Trophoblast cell (in vitro differentiated cells and primary cell): ENCODE data around the gene IL10RA.

ENCODE experiments used
- DNase-seq, 2 donors: peaks; one replicate each; pipeline ENCODE4 v3.0.0-alpha.2; 2016
- H2AFZ ChIP-seq: 2 replicates; pipeline ENCODE4 v1.6.1; 2013; ENCODE audit warnings: low read length, moderate library complexity, mild to moderate bottlenecking; ENCODE audit not compliant: insufficient read depth, poor library complexity
- H2AK5ac ChIP-seq: 2 replicates; pipeline ENCODE4 v1.6.1; 2013; ENCODE audit warnings: mild to moderate bottlenecking, low read length
- H2BK120ac ChIP-seq: 2 replicates; pipeline ENCODE4 v1.6.1; 2013; ENCODE audit warnings: low read length, mild to moderate bottlenecking, moderate library complexity; ENCODE audit not compliant: insufficient read depth, poor library complexity
- H2BK12ac ChIP-seq: 2 replicates; pipeline ENCODE4 v1.6.1; 2013; ENCODE audit warnings: mild to moderate bottlenecking, low read length, moderate library complexity
- H2BK5ac ChIP-seq: 2 replicates; pipeline ENCODE4 v1.6.1; 2013; ENCODE audit warnings: low read length, low read depth, moderate library complexity, mild to moderate bottlenecking; ENCODE audit not compliant: poor library complexity
- H3K14ac ChIP-seq: 2 replicates; pipeline ENCODE4 v1.6.1; 2013; ENCODE audit warnings: mild to moderate bottlenecking, low read length
- H3K18ac ChIP-seq: 2 replicates; pipeline ENCODE4 v1.6.1; 2013; ENCODE audit warnings: mild to moderate bottlenecking, low read length
- H3K23ac ChIP-seq: 2 replicates; pipeline ENCODE4 v1.6.1; 2013; ENCODE audit warnings: low read length
- H3K27ac ChIP-seq: 2 replicates; pipeline ENCODE4 v1.5.1; 2013; ENCODE audit warnings: low read depth, mild to moderate bottlenecking, inconsistent platforms, low read length, moderate library complexity
- H3K27me3 ChIP-seq: 2 replicates; pipeline ENCODE4 v1.6.1; 2013; ENCODE audit warnings: inconsistent platforms, mild to moderate bottlenecking, low read length, moderate library complexity; ENCODE audit not compliant: insufficient read depth
- H3K36me3 ChIP-seq, 2 experiments: 1 replicate in 1 of 2; 2 replicates in 1 of 2; pipeline ENCODE4 v1.6.1; 2013; ENCODE audit warnings: low read length in 2 of 2, mild to moderate bottlenecking in 2 of 2, moderate library complexity in 1 of 2; ENCODE audit not compliant: insufficient read depth in 2 of 2, control insufficient read depth in 1 of 2
- H3K4ac ChIP-seq: 2 replicates; pipeline ENCODE4 v1.6.1; 2013; ENCODE audit warnings: low read depth, mild to moderate bottlenecking, low read length, moderate library complexity
- H3K4me1 ChIP-seq, 2 experiments: 1 replicate in 1 of 2; 2 replicates in 1 of 2; pipeline ENCODE4 v1.6.1; 2013; ENCODE audit warnings: low read length in 2 of 2, mild to moderate bottlenecking in 2 of 2, moderate library complexity in 1 of 2; ENCODE audit not compliant: insufficient read depth in 2 of 2, control insufficient read depth in 1 of 2
- H3K4me2 ChIP-seq: 2 replicates; pipeline ENCODE4 v1.6.1; 2013; ENCODE audit warnings: inconsistent platforms, mild to moderate bottlenecking, low read length, moderate library complexity
- H3K4me3 ChIP-seq: 2 replicates; pipeline ENCODE4 v1.5.1; 2013; ENCODE audit warnings: mild to moderate bottlenecking, low read depth, low read length, inconsistent platforms
- H3K79me1 ChIP-seq: one replicate; pipeline ENCODE4 v1.6.1; 2013; ENCODE audit warnings: low read length
- H3K79me2 ChIP-seq: 2 replicates; pipeline ENCODE4 v1.6.1; 2013; ENCODE audit warnings: low read length, mild to moderate bottlenecking; ENCODE audit not compliant: control insufficient read depth, insufficient read depth, poor library complexity
- H3K9ac ChIP-seq: 2 replicates; pipeline ENCODE4 v1.6.1; 2013; ENCODE audit warnings: mild to moderate bottlenecking, low read length
- H3K9me3 ChIP-seq: 2 replicates; pipeline ENCODE4 v1.6.1; 2013; ENCODE audit warnings: low read depth, mild to moderate bottlenecking, control low read depth, inconsistent platforms, low read length; ENCODE audit not compliant: insufficient read depth
- H4K12ac ChIP-seq: 2 replicates; pipeline ENCODE4 v1.6.1; 2013; ENCODE audit warnings: low read depth, mild to moderate bottlenecking, low read length, moderate library complexity
- H4K8ac ChIP-seq: 2 replicates; pipeline ENCODE4 v1.6.1; 2013; ENCODE audit warnings: low read depth, mild to moderate bottlenecking, low read length, moderate library complexity
- H4K91ac ChIP-seq: one replicate; pipeline ENCODE4 v1.6.1; 2013; ENCODE audit warnings: low read depth, mild to moderate bottlenecking, low read length, moderate library complexity
- WGBS: extraction: QIAGEN DNeasy Blood & Tissue Kit; methylation state at CpG from one replicate; pipeline ENCODE4 v1.1.7; 2013; ENCODE audit warnings: missing lambda C conversion rate; ENCODE audit not compliant: insufficient read length, insufficient coverage; ENCODE audit errors: extremely low coverage; 5-methylcytosine and 5-hydroxymethylcytosine counted together

The IL10RA gene

DNA sequence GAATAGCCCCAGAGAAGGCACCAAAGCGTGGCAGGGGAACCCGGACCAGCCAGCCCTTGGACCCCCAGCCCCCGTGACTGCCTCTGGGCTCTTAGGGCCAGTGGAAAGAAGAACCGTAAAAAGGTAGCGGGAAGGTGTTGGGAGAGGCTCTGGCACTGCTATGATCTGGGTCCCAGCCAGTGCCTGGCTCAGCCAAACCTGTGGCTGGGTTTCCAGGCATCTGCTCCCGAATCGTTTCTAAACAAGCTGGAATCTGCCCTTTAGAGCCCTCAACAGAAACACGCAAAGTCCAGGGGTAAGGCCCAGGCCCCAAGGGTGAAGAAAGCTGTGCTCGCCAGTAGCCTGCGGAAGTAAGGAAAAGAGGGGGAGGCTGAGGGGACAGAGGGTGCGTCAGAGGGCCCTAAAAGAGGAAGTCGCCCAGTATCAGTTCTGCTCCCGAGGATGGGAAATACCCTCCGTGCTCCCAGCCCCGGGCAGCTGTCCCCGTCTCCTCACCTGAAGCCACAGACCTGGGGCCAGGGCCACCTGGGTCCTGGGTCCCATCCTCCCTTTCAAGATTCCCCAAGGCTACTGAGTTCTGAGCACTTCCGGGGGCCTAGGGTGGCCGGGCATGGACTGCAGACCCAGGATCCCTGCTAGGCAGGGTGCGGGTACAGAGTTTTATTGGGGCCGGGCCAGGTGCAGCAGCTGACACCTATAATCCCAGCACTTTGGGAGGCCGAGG is 24.7 kb downstream of the IL10RA start:
- Histone ChIP-seq H3K4me3 (no peak overlapping the region), H3K79me1 (no peaks in the 10 kb centered on the region), H3K4me2 (no peak overlapping the region), H3K36me3 (no peaks in the 10 kb centered on the region), H2AK5ac (no peak overlapping the region), H3K9me3 (peaks cover 6% of the 10 kb centered on the region), H4K12ac (no peak overlapping the region), H3K27me3 (no peaks in the 10 kb centered on the region), H3K27ac (no peak overlapping the region), H3K9ac (no peak overlapping the region), H2AFZ (no peak overlapping the region), H3K4ac (no peak overlapping the region), H3K79me2 (no peaks in the 10 kb centered on the region), H2BK12ac (no peak overlapping the region), H3K18ac (no peak overlapping the region), H3K23ac (no peak overlapping the region), H2BK5ac (no peak overlapping the region), H4K91ac (no peak overlapping the region), H2BK120ac (no peak overlapping the region), H4K8ac (no peak overlapping the region), H3K4me1 (no peaks in the 10 kb centered on the region), H3K14ac (no peak overlapping the region)
- no CpG with 5 or more reads among the region's 21 CpGs for WGBS
- peak; percentile 30 to 36 for DNase-seq

DNA sequence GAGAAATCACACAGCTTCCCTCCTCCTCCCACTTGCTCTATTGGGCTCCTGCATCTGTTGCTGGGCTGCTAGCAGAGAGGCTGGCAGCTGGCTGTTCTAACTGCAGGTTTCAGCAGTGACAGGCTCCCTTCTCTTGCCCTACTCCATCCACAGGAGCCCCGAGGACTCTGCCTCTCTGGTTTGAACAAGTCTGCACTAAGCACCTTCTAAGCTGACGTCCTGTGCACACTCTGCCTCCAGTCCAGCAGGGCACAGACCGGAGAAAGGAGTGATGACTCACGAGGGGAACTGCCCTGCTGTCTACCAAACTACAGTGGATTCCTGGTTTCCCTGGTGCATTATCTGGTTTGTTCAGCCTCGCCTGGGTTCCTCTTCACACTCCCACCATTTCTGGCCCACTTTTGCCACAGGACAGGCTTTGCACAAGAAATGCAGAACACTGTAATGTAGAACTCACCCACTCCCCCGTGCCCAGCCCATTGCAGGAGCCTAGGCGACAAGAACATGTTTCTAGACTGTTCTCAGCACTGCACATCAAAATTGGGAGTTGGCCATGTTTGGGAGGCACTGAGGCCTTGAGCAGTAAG is 26.0 kb downstream of the IL10RA start:
- no peaks in the 10 kb centered on the region for H3K36me3 ChIP-seq
- H2BK5ac ChIP-seq = no peak overlapping the region
- no peak overlapping the region for H2BK120ac ChIP-seq
- H3K14ac ChIP-seq = no peak overlapping the region
- H2AK5ac ChIP-seq = no peak overlapping the region
- H3K9me3 ChIP-seq = peaks cover 6% of the 10 kb centered on the region
- no peak overlapping the region for H3K18ac ChIP-seq
- H4K8ac ChIP-seq = no peak overlapping the region
- no peaks in the 10 kb centered on the region for H3K79me2 ChIP-seq
- H3K4me3 ChIP-seq = no peak overlapping the region
- peak; percentile 44 to 59 for DNase-seq
- no peak overlapping the region for H3K23ac ChIP-seq
- H3K4ac ChIP-seq = no peak overlapping the region
- H2AFZ ChIP-seq = no peak overlapping the region
- H3K27ac ChIP-seq = no peak overlapping the region
- H3K9ac ChIP-seq = no peak overlapping the region
- no peaks in the 10 kb centered on the region for H3K4me1 ChIP-seq
- H3K27me3 ChIP-seq = no peaks in the 10 kb centered on the region
- H2BK12ac ChIP-seq = no peak overlapping the region
- H3K4me2 ChIP-seq = no peak overlapping the region
- WGBS = no CpG with 5 or more reads among the region's 7 CpGs
- H3K79me1 ChIP-seq = no peaks in the 10 kb centered on the region
- no peak overlapping the region for H4K91ac ChIP-seq
- no peak overlapping the region for H4K12ac ChIP-seq

DNA sequence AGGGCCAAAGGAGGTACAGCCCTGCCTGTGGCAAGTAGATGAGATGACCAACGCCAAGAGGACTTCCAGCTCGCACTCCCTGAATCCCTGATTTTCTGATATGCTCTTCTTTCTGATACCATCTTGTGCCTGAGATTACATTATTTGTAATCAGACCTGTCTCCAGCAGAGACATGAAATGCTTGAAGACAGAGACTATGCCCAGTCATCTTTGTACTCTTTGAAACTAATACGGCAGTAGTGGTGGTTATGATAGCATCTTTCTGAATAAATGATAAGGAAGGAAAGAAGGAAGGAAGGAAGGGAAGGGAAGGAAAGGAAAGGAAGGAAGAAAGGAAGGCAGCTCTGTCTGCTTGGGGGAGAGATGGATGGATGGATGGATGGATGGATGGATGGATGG is 27.8 kb downstream of the IL10RA start:
- H3K27me3 ChIP-seq = no peaks in the 10 kb centered on the region
- no peaks in the 10 kb centered on the region for H3K79me1 ChIP-seq
- no peak overlapping the region for H2AK5ac ChIP-seq
- no peak for DNase-seq
- H2BK5ac ChIP-seq = no peak overlapping the region
- H3K4me3 ChIP-seq = no peak overlapping the region
- no peak overlapping the region for H3K27ac ChIP-seq
- no peak overlapping the region for H3K4me2 ChIP-seq
- H2BK120ac ChIP-seq = no peak overlapping the region
- no peak overlapping the region for H2BK12ac ChIP-seq
- H4K8ac ChIP-seq = no peak overlapping the region
- H4K91ac ChIP-seq = no peak overlapping the region
- H3K79me2 ChIP-seq = no peaks in the 10 kb centered on the region
- no peak overlapping the region for H3K4ac ChIP-seq
- H3K4me1 ChIP-seq = no peaks in the 10 kb centered on the region
- no peak overlapping the region for H4K12ac ChIP-seq
- H2AFZ ChIP-seq = no peak overlapping the region
- no peaks in the 10 kb centered on the region for H3K36me3 ChIP-seq
- H3K9ac ChIP-seq = no peak overlapping the region
- H3K23ac ChIP-seq = no peak overlapping the region
- peaks cover 7% of the 10 kb centered on the region for H3K9me3 ChIP-seq
- H3K18ac ChIP-seq = no peak overlapping the region
- H3K14ac ChIP-seq = no peak overlapping the region
- no CpG with 5 or more reads among the region's 3 CpGs for WGBS

DNA sequence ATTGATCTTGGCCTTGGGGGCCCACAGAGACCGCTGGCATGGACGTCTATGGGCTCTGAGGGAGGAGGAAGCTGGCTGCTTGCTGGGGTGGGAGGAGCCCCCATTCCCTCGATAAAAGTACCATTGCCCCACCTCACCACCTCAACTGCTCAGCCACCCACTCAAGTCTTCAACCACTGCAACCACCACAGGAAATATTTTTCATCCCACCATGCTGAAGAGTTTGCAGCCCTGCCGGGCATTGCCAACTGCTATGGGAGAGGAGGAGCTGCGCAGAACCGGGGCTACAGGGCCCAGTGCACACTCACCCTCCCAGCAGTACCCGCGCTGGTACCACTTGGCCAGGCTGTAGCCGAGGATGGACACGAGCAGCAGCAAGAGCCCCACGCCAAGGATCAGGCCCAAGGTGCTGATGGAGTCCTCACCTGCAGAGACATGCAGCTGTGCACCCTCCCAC is 29.2 kb downstream of the IL10RA start:
- H3K4me2 ChIP-seq = no peak overlapping the region
- no peak overlapping the region for H4K12ac ChIP-seq
- H2BK12ac ChIP-seq = no peak overlapping the region
- no peak overlapping the region for H4K91ac ChIP-seq
- no peak overlapping the region for H2BK120ac ChIP-seq
- H2AK5ac ChIP-seq = no peak overlapping the region
- H3K36me3 ChIP-seq = no peaks in the 10 kb centered on the region
- no peak for DNase-seq
- no CpG with 5 or more reads among the region's 11 CpGs for WGBS
- no peaks in the 10 kb centered on the region for H3K79me2 ChIP-seq
- no peak overlapping the region for H3K4me3 ChIP-seq
- no peak overlapping the region for H2BK5ac ChIP-seq
- no peaks in the 10 kb centered on the region for H3K27me3 ChIP-seq
- no peaks in the 10 kb centered on the region for H3K79me1 ChIP-seq
- H3K23ac ChIP-seq = no peak overlapping the region
- no peak overlapping the region for H3K27ac ChIP-seq
- no peak overlapping the region for H3K9ac ChIP-seq
- no peak overlapping the region for H4K8ac ChIP-seq
- no peak overlapping the region for H3K18ac ChIP-seq
- H3K9me3 ChIP-seq = peaks cover 7% of the 10 kb centered on the region
- H3K14ac ChIP-seq = no peak overlapping the region
- H3K4me1 ChIP-seq = no peaks in the 10 kb centered on the region
- H2AFZ ChIP-seq = no peak overlapping the region
- H3K4ac ChIP-seq = no peak overlapping the region
